Medulla oblongata (tissue), 1 donor: Measurements from ENCODE around the gene SLC66A3.

ENCODE experiments used
- DNase-seq: peaks from one replicate; pipeline ENCODE4 v3.0.0-alpha.2; 2015; ENCODE audit errors: extremely low spot score

SLC66A3 gene

GRCh38 chr2:11155381-11156035 lies at the start of gene SLC66A3:
Gene SLC66A3 (plus strand): TSS chr2:11155467. CDS start chr2:11155547, 80 bp downstream.
- no peak for DNase-seq

GRCh38 chr2:11109002-11109401 lies 46.3 kb upstream of the SLC66A3 start:
- DNase-seq = no peak

- DNase-seq = no peak
Measured at GRCh38 chr2:11112870-11113428, 42.3 kb upstream of the SLC66A3 start.

GRCh38 chr2:11117776-11118175 lies 37.5 kb upstream of the SLC66A3 start:
- no peak for DNase-seq

- peak; percentile 30 for DNase-seq
Measured at GRCh38 chr2:11118761-11119160, 36.5 kb upstream of the SLC66A3 start.

- no peak for DNase-seq
Measured at GRCh38 chr2:11121099-11121822, 34.0 kb upstream of the SLC66A3 start.

- no peak for DNase-seq
Measured at GRCh38 chr2:11121823-11122155, 33.5 kb upstream of the SLC66A3 start.

GRCh38 chr2:11122380-11122779 lies 32.9 kb upstream of the SLC66A3 start:
- no peak for DNase-seq

GRCh38 chr2:11123001-11123809 lies 32.1 kb upstream of the SLC66A3 start:
- DNase-seq = no peak

- peak; percentile 25 for DNase-seq
Measured at GRCh38 chr2:11123856-11124759, 31.2 kb upstream of the SLC66A3 start.

GRCh38 chr2:11124760-11125068 lies 30.6 kb upstream of the SLC66A3 start:
- DNase-seq = no peak

- no peak for DNase-seq
Measured at GRCh38 chr2:11127761-11128160, 27.5 kb upstream of the SLC66A3 start.

GRCh38 chr2:11128243-11128951 lies 26.9 kb upstream of the SLC66A3 start:
- DNase-seq = no peak

- DNase-seq = no peak
Measured at GRCh38 chr2:11129598-11130449, 25.4 kb upstream of the SLC66A3 start.

- no peak for DNase-seq
Measured at GRCh38 chr2:11131166-11131920, 23.9 kb upstream of the SLC66A3 start.

GRCh38 chr2:11132036-11132671 lies 23.1 kb upstream of the SLC66A3 start:
- no peak for DNase-seq

- DNase-seq = no peak
Measured at GRCh38 chr2:11133238-11133935, 21.9 kb upstream of the SLC66A3 start.

GRCh38 chr2:11133936-11134320 lies 21.3 kb upstream of the SLC66A3 start:
- no peak for DNase-seq
